Brain pericyte (primary cell): ENCODE results near the gene FGL2.
"Not testable (repeated sequence)": the region's sequence is repeated elsewhere in the genome, so short reads cannot be mapped to it uniquely, and the experiment has no call there.

Experiments used
- DNase-seq: peaks from one replicate; pipeline ENCODE4 v3.0.0-alpha.2; 2012; ENCODE audit warnings: low read depth, low spot score

The FGL2 gene

GRCh38 chr7:77157034-77157433, 42.6 kb downstream of the FGL2 start:
- DNase-seq = not testable (repeated sequence)

GRCh38 chr7:77155601-77156377, 43.8 kb downstream of the FGL2 start:
- not testable (repeated sequence) for DNase-seq

GRCh38 chr7:77154917-77155464, 44.6 kb downstream of the FGL2 start:
- DNase-seq = not testable (repeated sequence)

- DNase-seq = not testable (repeated sequence)
Measured at GRCh38 chr7:77152232-77152631, 47.4 kb downstream of the FGL2 start.
